Stimulated activated CD4-positive, alpha-beta T cell treated with anti-CD3 and anti-CD28 coated beads, Interleukin-1b, Interleukin-23, amount 100 ng/mL, for 24 hours (primary cell): ENCODE data around the gene CCT7.

ENCODE experiments used
- DNase-seq, 4 experiments: peaks; one replicate each; pipeline ENCODE4 v3.0.0-alpha.2; 2020; ENCODE audit warnings: low read depth in 4 of 4, low spot score in 1 of 4

The CCT7 gene

GRCh38 chr2:73266061-73266901 is 32.2 kb downstream of the CCT7 start:
- DNase-seq, result no peak

- no peak for DNase-seq
Observed at GRCh38 chr2:73267008-73267407, 32.9 kb downstream of the CCT7 start.

- DNase-seq, result no peak
Observed at GRCh38 chr2:73268366-73268829, 34.3 kb downstream of the CCT7 start.

- DNase-seq, result peak; percentile 37 to 55 (median 48)
Observed at GRCh38 chr2:73268830-73269685, 35.0 kb downstream of the CCT7 start.

GRCh38 chr2:73269686-73270465 is 35.8 kb downstream of the CCT7 start:
- no peak for DNase-seq

GRCh38 chr2:73272270-73272669 is 38.2 kb downstream of the CCT7 start:
- DNase-seq, result no peak

GRCh38 chr2:73279852-73280251 is 45.7 kb downstream of the CCT7 start:
- no peak for DNase-seq

GRCh38 chr2:73281244-73281643 is 47.1 kb downstream of the CCT7 start:
- DNase-seq, result no peak

- DNase-seq, result no peak
Observed at GRCh38 chr2:73282924-73283544, 48.9 kb downstream of the CCT7 start.

- peak in 1 of 4 experiments; percentile 36 for DNase-seq
Observed at GRCh38 chr2:73283545-73284295, 49.6 kb downstream of the CCT7 start.

GRCh38 chr2:73284296-73285158 is 50.4 kb downstream of the CCT7 start, which contains the start of gene FBXO41:
TSS of gene FBXO41 (minus strand) at chr2:73284478. CDS start at chr2:73269630, 14,848 bp downstream.
- peak in 3 of 4 experiments; percentile 51 to 76 (median 63) for DNase-seq

- DNase-seq, result no peak
Observed at GRCh38 chr2:73285159-73285739, 51.1 kb downstream of the CCT7 start.

GRCh38 chr2:73286134-73286655 is 52.1 kb downstream of the CCT7 start:
- DNase-seq, result no peak

- no peak for DNase-seq
Observed at GRCh38 chr2:73289304-73289703, 55.2 kb downstream of the CCT7 start.

- no peak for DNase-seq
Observed at GRCh38 chr2:73290049-73290839, 56.1 kb downstream of the CCT7 start.

GRCh38 chr2:73291093-73291460 is 57.0 kb downstream of the CCT7 start:
- peak in 1 of 4 experiments; percentile 37 for DNase-seq

- DNase-seq, result no peak
Observed at GRCh38 chr2:73291461-73292315, 57.6 kb downstream of the CCT7 start.
